Thyroid gland (tissue), 4 donors: ENCODE data around the gene TSPAN8. TPM values are rescaled to one million over a fixed set of nuclear protein-coding genes. Genes with fewer than 3 reads are reported as not detected.

ENCODE experiments used
- DNase-seq, 2 donors: peaks; one replicate each; pipeline ENCODE4 v3.0.0-alpha.2; 2019
- H3K27ac ChIP-seq, 3 donors: fragments of 200-600 bp; sonication (generic); 1 replicate in 2 of 3; 2 replicates in 1 of 3; pipeline ENCODE4 v1.5.1; 2016 to 2019; ENCODE audit warnings: mild to moderate bottlenecking in 1 of 3, moderate library complexity in 1 of 3
- H3K27me3 ChIP-seq: fragments of 200-600 bp; sonication (generic); one replicate; pipeline ENCODE4 v1.5.1; 2019
- H3K36me3 ChIP-seq, 2 donors: fragments of 200-600 bp; sonication (generic); one replicate each; pipeline ENCODE4 v1.5.1; 2016 to 2019
- H3K4me1 ChIP-seq, 2 donors: fragments of 200-600 bp; sonication (generic); one replicate each; pipeline ENCODE4 v1.5.1; 2017 to 2019
- H3K4me3 ChIP-seq, 3 donors: fragments of 200-600 bp; sonication (generic); replicated peaks in 1 of 3; 1 replicate in 2 of 3; 2 replicates in 1 of 3; pipeline ENCODE4 v1.5.1; 2016; ENCODE audit warnings: mild to moderate bottlenecking in 1 of 3
- H3K9me3 ChIP-seq: fragments of 200-600 bp; sonication (generic); one replicate; pipeline ENCODE4 v1.5.1; 2017
- POLR2A ChIP-seq, 2 donors: fragments of 450-650 bp; IDR thresholded peaks; one replicate each; pipeline ENCODE4 v1.6.1; 2017; ENCODE audit warnings: antibody characterized with exemption in 2 of 2, mild to moderate bottlenecking in 2 of 2, moderate library complexity in 1 of 2
- WGBS, 2 donors: methylation state at CpG; one replicate each; pipeline ENCODE4 v1.1.5; 2017; 5-methylcytosine and 5-hydroxymethylcytosine counted together
- intact Hi-C: fragments of 100-400 bp; cut with DNase I; formaldehyde crosslinking; loops from one replicate; pipeline ENCODE4 v1.15.1; 2023
- total RNA-seq, 4 donors: library from RNA; depleted of rRNA; stranded (reverse); fragments of >200 nt; gene quantifications; one replicate each; pipeline ENCODE4 v1.2.3, GENCODE V29; 2016
- TF ChIP-seq, protein P1 (sequence below), 6 experiments: fragments of 200-600 bp in 3 of 6; fragments of 450-650 bp in 3 of 6; sonication (generic) in 3 of 6; IDR thresholded peaks; one replicate each; pipeline ENCODE4 v1.5.1; 2016 to 2019; ENCODE audit warnings: antibody characterized with exemption in 6 of 6, mild to moderate bottlenecking in 2 of 6, inconsistent platforms in 1 of 6, moderate library complexity in 1 of 6

TSPAN8 gene
- 1 to 10 TPM; 3.7 to 9.6 (median 8.0) TPM for total RNA-seq

DNA sequence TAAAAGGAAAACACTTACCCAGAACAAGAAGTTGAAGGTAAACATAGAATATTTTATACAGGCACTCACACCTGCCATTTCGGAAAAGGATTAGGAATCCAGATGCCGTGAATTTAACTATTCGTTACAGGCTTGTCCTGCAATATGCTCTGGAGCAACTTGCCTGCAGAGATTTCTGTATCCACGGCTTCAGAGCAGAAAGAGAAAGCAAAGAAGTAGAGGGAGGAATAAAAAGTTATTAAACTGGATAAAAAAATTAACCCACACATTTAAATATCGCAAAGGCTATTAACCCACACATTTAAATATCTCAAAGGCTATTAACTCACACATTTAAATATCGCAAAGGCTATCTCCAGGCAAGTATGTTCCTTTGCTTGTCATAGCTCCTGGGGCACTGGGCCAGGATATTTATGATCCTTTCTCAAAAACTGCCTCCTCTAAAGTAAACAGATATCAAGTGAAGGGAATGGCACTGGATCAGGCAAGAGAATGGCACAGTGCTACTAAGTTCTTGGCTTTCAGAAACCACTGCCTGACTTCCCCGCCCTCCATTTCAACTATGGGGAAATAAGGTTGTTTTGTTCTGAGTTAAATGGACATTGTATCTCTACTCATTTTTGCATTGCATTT is at the start of gene TSPAN8:
Gene TSPAN8, minus strand, starts transcription at position 399 of the 633 bp plus-strand sequence. Its CDS starts 321 bp downstream, at position 78.
- Histone ChIP-seq H3K27ac (peak within 1 kb of the TSS; percentile 10 to 54 (median 46)), H3K4me3 (no peak within 1 kb of the TSS), H3K4me1 (peaks cover 21 to 25% of the 10 kb centered on the region in 2 donors), H3K27me3 (no peaks in the 10 kb centered on the region), H3K36me3 (no peaks in the 10 kb centered on the region), H3K9me3 (no peaks in the 10 kb centered on the region)
- 79 to 84% methylated on average over 7 of the region's 7 CpGs for WGBS, 2 donors
- intact Hi-C loops: no loop called here
- DNase-seq: no peak
- TF ChIP-seq POLR2A (IDR thresholded peaks at IDR 0.05): no peak
- TF ChIP-seq, protein P1, sequence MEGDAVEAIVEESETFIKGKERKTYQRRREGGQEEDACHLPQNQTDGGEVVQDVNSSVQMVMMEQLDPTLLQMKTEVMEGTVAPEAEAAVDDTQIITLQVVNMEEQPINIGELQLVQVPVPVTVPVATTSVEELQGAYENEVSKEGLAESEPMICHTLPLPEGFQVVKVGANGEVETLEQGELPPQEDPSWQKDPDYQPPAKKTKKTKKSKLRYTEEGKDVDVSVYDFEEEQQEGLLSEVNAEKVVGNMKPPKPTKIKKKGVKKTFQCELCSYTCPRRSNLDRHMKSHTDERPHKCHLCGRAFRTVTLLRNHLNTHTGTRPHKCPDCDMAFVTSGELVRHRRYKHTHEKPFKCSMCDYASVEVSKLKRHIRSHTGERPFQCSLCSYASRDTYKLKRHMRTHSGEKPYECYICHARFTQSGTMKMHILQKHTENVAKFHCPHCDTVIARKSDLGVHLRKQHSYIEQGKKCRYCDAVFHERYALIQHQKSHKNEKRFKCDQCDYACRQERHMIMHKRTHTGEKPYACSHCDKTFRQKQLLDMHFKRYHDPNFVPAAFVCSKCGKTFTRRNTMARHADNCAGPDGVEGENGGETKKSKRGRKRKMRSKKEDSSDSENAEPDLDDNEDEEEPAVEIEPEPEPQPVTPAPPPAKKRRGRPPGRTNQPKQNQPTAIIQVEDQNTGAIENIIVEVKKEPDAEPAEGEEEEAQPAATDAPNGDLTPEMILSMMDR (IDR thresholded peaks at IDR 0.05): no peak

DNA sequence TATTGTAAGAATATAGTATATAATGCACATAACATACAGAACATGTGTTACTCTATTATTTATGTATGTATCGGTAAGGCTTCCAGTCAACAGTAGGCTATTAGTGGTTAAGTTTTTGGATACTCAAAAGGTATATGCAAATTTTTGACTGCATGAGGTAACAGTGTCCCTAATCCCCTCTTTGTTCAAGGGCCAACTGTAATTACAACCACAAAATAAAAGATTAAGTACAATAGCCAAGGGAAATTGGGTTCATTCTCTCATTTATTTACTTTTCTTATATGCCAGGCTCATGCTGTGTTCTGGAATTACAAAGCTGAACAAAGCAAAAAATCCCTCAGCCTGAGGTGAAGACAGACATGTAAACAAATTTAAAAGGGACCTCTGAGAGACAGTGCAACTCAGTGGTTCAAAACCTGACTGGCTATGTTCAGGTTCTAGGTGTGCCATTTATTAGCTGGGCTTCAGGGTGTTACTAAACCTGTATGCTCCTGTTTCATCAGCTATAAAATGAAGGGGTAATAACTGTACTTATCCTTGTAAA is 43.4 kb upstream of the TSPAN8 start:
- Histone ChIP-seq H3K9me3 (no peaks in the 10 kb centered on the region), H3K27me3 (no peaks in the 10 kb centered on the region), H3K27ac (no peak overlapping the region), H3K36me3 (no peaks in the 10 kb centered on the region), H3K4me3 (no peak overlapping the region), H3K4me1 (no peaks in the 10 kb centered on the region)
- intact Hi-C loops: no loop called here
- TF ChIP-seq POLR2A (IDR thresholded peaks at IDR 0.05): no peak
- TF ChIP-seq, protein P1 (IDR thresholded peaks at IDR 0.05): no peak
- DNase-seq: no peak
- WGBS, 2 donors: 93 to 97% methylated on average over 1 of the region's 1 CpG

DNA sequence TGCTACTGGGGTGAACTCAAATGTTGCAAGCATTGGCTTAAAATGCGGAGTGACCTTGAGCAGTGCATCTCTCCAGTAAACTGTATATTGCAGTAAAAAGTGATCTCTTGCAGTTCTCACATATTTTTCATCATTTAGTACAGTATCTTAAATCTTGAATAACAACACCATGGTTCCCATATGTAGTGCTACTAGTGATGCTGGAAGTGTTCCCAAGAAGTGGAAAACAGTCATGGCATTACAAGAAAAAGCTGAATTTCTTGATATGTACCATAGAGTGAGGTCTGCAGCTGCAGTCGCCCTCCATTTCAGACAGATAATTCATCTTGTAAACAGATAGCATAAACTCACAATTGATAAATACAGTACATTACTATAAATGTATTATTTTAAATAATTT is 42.9 kb upstream of the TSPAN8 start:
- H3K4me3 ChIP-seq: no peak overlapping the region
- WGBS, 2 donors: 93 to 95% methylated on average over 2 of the region's 2 CpGs
- TF ChIP-seq POLR2A (IDR thresholded peaks at IDR 0.05): no peak
- TF ChIP-seq, protein P1 (IDR thresholded peaks at IDR 0.05): no peak
- no peak for DNase-seq
- no peaks in the 10 kb centered on the region for H3K4me1 ChIP-seq
- no peaks in the 10 kb centered on the region for H3K9me3 ChIP-seq
- intact Hi-C loops: no loop called here
- no peaks in the 10 kb centered on the region for H3K36me3 ChIP-seq
- H3K27ac ChIP-seq: no peak overlapping the region
- H3K27me3 ChIP-seq: no peaks in the 10 kb centered on the region

DNA sequence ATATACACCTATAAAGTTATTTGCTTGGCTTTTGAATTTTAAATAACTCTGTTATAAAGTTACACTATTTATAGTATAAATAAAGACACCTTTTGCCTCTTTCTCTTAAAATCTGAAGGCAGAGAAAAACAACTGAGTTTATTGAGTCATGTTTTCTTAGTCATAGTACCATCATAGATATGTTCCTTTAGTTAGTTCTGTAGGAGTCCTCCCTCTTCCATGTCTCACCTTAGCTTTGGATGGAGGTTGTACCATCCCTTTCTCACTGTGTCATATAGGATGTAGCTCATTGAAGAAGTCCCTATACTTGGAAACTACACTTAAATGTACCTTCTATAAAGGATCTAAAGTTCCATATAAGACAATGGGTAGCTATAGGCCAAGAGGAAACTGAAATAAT is 39.7 kb upstream of the TSPAN8 start:
- intact Hi-C loops: no loop called here
- Histone ChIP-seq H3K4me3 (no peak overlapping the region), H3K27me3 (no peaks in the 10 kb centered on the region), H3K27ac (no peak overlapping the region), H3K4me1 (no peaks in the 10 kb centered on the region), H3K9me3 (no peaks in the 10 kb centered on the region), H3K36me3 (no peaks in the 10 kb centered on the region)
- TF ChIP-seq, protein P1 (IDR thresholded peaks at IDR 0.05): no peak
- no peak for TF ChIP-seq POLR2A (IDR thresholded peaks at IDR 0.05)
- no peak for DNase-seq

DNA sequence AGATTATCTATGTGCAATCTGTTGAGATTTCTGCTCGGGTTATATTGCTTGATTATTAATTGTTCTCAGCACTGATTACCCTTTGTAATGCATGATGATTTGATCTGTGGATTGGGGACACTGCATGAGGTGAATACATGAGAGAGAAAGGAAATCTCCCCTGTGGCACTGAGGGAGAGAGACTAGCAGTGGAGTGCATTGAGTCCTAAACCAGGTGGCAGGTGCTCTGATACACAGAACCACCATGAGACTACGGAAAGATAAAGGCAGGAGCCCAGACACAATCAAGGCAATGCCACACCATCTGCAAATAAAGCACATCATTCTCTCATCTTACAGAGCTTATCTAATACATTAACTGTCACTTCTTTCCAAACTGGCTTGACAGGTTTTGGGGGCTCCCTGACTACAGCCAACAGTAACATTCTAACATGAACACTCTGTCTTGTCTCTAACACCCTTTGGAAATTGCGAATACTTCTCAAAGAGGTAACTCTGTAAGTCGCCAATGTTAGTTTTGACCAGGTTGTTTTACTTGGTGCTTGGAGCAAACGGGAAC is 37.6 kb upstream of the TSPAN8 start:
- no peak for DNase-seq
- WGBS, 2 donors: 41 to 53% methylated on average over 5 of the region's 5 CpGs
- Histone ChIP-seq H3K36me3 (no peaks in the 10 kb centered on the region), H3K4me3 (no peak overlapping the region), H3K27me3 (no peaks in the 10 kb centered on the region), H3K27ac (no peak overlapping the region), H3K9me3 (no peaks in the 10 kb centered on the region), H3K4me1 (no peaks in the 10 kb centered on the region)
- intact Hi-C loops: no loop called here
- TF ChIP-seq, protein P1 (IDR thresholded peaks at IDR 0.05): no peak
- TF ChIP-seq POLR2A (IDR thresholded peaks at IDR 0.05): no peak
